Stimulated activated CD4-positive, alpha-beta T cell treated with anti-CD3 and anti-CD28 coated beads, Interleukin-1b, Interleukin-23, amount 100 ng/mL, for 1 hour (primary cell): ENCODE results near the gene SMARCAD1.
A peak's percentile ranks its signal among the peaks of the same experiment; 100 is the strongest.

Experiments used
- DNase-seq, 2 donors: peaks; one replicate each; pipeline ENCODE4 v3.0.0-alpha.2; 2020; ENCODE audit warnings: low read depth in 2 of 2

The SMARCAD1 gene

GRCh38 chr4:94207469-94208224 is at the start of gene SMARCAD1:
Gene SMARCAD1 (plus strand): TSS chr4:94207865. CDS start chr4:94208395, 530 bp downstream.
- peak; percentile 52 to 69 for DNase-seq

GRCh38 chr4:94158883-94159282 is 48.8 kb upstream of the SMARCAD1 start:
- no peak for DNase-seq

GRCh38 chr4:94159790-94160189 is 47.9 kb upstream of the SMARCAD1 start:
- DNase-seq, result no peak

GRCh38 chr4:94160774-94161173 is 46.9 kb upstream of the SMARCAD1 start:
- no peak for DNase-seq

- no peak for DNase-seq
These were observed 42.4 kb upstream of the SMARCAD1 start for GRCh38 chr4:94165256-94165655.

GRCh38 chr4:94168321-94168720 is 39.3 kb upstream of the SMARCAD1 start:
- DNase-seq, result no peak

- no peak for DNase-seq
These were observed 37.8 kb upstream of the SMARCAD1 start for GRCh38 chr4:94169803-94170372.

GRCh38 chr4:94171616-94172015 is 36.0 kb upstream of the SMARCAD1 start:
- DNase-seq, result no peak

GRCh38 chr4:94175553-94176261 is 32.0 kb upstream of the SMARCAD1 start:
- no peak for DNase-seq

- DNase-seq, result no peak
These were observed 29.8 kb upstream of the SMARCAD1 start for GRCh38 chr4:94177822-94178221.

GRCh38 chr4:94181815-94182214 is 25.9 kb upstream of the SMARCAD1 start:
- DNase-seq, result no peak

GRCh38 chr4:94202769-94203168 is 4.9 kb upstream of the SMARCAD1 start:
- DNase-seq, result no peak

- DNase-seq, result no peak
These were observed 601 bp downstream of the SMARCAD1 start for GRCh38 chr4:94208266-94208665.

GRCh38 chr4:94208918-94209317 is 1.3 kb downstream of the SMARCAD1 start:
- DNase-seq, result no peak

GRCh38 chr4:94211861-94212260 is 4.2 kb downstream of the SMARCAD1 start:
- no peak for DNase-seq

- no peak for DNase-seq
These were observed 7.1 kb downstream of the SMARCAD1 start for GRCh38 chr4:94214703-94215319.

GRCh38 chr4:94216394-94216793 is 8.7 kb downstream of the SMARCAD1 start:
- DNase-seq, result no peak

- DNase-seq, result no peak
These were observed 11.7 kb downstream of the SMARCAD1 start for GRCh38 chr4:94219402-94219801.

- DNase-seq, result no peak
These were observed 14.3 kb downstream of the SMARCAD1 start for GRCh38 chr4:94221916-94222315.

- DNase-seq, result no peak
These were observed 17.8 kb downstream of the SMARCAD1 start for GRCh38 chr4:94225449-94225848.

- DNase-seq, result no peak
These were observed 19.1 kb downstream of the SMARCAD1 start for GRCh38 chr4:94226763-94227162.

GRCh38 chr4:94228493-94229216 is 21.0 kb downstream of the SMARCAD1 start:
- DNase-seq, result no peak
